NCI-H345 (cell line): Measurements from ENCODE around the gene PACRG.

Experiments used
- DNase-seq: peaks from one replicate; lab custom pipeline; 2025; lab: John Stamatoyannopoulos, UW

PACRG gene

GRCh38 chr6:163137398-163137881 lies 409.7 kb downstream of the PACRG start:
- no peak for DNase-seq

DNA sequence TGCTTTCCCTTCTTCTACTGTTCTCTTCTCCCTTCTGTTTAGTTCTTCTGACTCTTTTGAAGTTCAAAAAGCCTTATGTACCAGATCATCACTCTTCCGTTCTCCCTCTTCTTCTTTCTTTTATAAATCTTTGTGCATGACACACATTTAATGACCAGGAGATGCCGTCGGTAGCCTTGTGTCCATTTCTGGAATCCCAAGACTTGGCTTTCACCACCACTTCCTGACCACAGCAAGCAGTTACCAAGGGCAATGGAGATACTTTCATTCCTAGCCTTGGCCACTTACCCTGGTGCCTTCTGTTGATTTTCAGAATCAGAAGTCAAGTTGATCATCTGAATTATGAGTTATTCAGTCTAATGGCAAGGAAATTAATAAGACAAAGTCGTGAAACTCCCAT lies 418.3 kb downstream of the PACRG start:
- no peak for DNase-seq

DNA sequence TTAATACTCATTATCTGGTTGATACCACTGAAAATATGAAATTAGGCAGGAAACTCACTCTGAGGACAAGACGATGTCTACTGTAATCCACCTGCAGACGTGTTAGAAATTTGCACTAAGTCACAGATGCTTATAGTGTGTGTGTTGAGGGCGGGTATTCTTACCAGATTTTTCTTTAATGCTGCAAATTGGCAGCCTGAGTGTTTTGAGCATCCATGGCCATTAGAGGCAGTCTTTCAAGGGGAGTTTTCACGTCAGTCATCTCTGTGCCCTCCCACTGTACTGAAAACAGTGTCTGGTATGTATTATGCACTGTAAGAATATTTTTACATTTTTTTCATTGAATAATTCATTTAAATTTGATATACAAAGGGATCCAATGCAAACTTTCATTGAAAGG lies 420.2 kb downstream of the PACRG start:
- DNase-seq = no peak

GRCh38 chr6:163148451-163149278 lies 420.9 kb downstream of the PACRG start:
- no peak for DNase-seq

DNA sequence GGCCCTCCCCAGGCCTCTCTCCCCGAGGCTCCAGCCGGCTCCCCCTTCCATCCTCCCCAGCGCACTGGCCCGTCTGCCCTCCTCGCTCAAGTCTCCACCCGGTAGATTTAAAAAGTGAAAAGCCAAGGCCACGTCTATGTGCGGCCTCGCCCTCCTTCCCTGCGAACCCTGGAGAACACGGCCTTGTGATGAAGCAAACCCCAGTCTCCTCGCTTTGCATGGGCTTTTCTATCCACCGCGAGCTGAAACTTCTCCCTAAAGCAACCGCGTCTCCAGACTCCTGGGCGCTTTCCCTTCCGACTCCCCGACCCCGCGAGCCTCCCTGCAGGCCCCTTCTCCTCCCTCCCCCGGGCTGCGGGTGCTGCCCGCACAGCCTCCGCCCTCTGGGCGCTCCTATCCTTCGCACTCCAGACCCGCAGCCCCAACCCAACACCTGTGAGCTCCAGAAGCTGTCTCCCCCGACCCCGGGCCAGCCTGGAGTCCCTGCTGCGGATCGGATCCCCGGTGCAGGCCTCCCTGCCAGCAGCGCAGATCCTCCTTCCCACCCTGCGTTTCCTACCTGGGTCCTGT lies 421.6 kb downstream of the PACRG start:
- no peak for DNase-seq

DNA sequence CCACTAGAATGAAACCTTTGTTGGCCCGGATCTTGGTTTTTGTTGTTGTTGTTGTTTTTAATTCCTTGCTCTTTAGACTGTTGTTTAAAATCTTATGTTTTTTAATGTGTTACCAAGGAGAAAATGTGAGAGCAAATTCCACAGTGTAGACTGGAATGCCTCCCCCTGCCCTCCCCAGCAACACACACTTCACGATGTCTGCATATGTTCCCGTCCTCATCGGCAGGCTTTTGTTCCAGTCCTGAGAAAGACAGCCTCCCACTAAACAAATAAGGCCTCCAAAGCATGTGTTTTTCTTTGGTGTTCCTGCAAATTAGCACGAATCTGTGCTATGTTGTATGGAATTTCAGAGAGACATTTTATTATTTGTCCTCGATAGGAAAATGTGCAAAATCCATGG lies 423.4 kb downstream of the PACRG start:
- no peak for DNase-seq

- DNase-seq = no peak
These were observed 424.9 kb downstream of the PACRG start for GRCh38 chr6:163152701-163153100.

DNA sequence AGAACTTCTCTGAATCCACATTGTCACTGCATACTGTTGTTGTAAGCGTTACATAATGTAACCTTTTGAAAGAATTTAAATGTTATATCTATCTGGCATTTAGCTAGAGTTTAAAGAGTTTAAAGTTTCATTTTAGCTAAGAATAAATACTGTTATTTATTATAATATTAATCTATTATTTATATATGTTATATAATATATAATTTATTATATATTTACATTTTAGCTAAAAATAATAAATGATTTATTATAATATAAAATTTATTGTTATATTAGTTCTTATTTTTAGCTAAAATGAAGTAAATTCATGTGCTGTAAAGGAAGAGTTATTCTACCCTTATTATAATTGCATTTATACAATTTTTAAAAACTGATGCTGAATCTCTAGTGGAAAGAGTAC lies 431.3 kb downstream of the PACRG start:
- no peak for DNase-seq

DNA sequence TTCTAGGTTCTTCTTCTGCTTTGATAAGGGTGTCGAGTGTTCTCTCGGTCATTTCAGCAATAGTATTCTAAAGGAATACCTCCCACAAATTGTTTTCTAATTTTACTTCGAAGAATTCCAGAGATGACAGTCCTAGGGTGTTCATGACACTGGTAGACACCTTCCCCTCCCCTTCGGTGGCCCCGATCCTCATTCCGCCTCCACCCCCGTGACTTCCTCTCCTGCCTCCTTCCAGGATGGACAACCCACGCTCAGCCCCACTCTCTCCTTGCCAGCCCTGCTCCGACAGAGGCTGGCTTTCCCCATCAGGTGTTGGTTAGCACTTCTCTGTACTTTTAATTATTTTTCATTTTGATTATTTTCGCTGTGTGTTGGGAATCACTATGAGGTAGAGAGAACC lies 431.9 kb downstream of the PACRG start:
- no peak for DNase-seq

DNA sequence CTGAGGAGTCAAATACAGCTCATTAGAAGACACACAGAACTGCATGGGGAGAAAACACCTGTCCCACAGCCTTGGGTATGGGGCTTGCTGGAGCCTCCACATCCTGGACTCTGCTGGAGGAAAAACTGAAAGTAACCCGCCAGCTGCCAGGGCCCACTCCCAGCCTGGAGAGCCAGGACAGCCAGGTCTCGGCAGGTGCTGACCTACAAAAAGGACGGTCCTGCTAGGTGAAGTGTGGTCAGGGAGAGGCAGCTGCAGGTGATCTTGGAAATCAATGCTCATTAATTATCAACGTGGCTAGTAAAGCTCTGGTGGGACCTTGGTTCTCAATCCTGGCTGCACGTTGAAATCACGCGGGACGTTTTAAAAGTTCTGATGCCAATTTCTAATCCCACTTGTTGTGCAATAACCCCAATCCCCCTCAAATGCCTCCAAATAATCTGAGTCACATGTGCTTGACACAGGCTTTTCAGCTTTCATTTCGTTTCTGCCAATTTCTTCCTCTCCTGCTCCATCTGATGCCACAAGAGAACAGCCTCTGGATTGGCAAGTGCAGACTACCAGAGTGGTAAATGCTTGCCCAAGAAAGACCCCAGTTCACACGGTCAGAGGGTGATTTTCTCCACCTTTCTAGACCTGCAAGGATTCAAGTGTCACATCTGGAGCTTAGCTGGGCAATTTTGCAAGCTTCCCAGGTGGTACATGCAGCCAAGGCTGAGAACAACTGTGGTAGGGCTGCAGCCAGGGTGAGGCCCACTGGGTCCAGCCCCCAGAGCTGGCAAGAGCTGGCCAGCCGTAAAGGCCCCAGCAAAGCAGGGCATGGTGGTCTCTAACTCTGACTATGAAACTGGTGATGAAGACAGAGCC lies 434.5 kb downstream of the PACRG start:
- DNase-seq = no peak

DNA sequence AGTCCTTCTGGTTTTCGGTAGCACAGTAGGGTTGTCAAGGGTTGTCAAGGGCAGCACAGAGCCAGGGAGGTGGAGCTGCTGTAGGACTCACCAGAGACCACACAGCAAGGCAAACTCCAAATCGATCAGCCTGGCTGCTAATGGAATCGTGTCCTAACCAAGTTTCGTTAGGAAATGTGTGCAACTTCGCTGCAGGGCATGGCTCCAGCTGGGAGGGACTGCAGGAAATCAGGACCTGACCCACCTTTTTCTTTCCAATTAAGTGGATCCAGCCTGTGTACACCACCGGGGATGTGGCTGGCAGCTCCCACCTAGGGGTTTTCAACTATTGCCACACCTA lies 435.1 kb downstream of the PACRG start:
- no peak for DNase-seq

- DNase-seq = no peak
These were observed 436.6 kb downstream of the PACRG start for GRCh38 chr6:163164175-163164900.

DNA sequence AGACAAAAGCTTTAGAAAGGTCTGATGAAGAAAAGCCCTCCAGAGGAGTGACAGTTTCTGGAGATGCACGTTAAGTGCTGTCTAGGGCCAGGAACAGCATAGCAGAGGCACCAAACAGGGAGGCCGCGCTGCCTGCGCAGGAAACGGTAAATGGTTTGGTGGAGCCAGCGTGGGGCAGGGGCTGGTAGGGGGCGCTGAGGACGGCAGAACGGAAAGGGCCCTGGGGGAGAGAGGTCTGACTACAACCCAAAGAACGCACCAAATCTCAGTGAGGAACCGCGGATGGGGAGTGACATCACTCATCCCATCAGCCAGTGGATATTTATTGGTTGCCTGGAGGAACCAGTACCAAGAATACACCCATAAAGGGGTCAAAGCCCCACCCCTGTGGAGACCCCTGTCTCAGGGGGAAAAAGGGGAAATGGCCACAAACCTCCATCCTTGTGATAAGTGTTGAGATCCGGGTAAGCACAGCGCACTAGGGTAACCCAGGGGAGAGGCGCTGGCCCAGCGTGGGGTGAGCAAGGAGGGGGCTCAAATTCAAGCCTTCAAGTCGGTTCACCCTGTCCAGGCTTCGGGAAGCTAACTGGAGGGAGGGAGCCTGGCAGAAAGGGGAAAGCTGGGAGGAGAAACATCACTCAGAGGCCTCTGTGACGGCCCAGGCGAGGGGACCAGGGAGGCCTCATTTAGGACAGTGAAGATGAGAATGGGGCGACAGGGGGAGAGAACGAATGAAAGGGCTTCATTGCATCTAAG lies 437.6 kb downstream of the PACRG start:
- no peak for DNase-seq

GRCh38 chr6:163165922-163166321 lies 438.1 kb downstream of the PACRG start:
- DNase-seq = no peak

DNA sequence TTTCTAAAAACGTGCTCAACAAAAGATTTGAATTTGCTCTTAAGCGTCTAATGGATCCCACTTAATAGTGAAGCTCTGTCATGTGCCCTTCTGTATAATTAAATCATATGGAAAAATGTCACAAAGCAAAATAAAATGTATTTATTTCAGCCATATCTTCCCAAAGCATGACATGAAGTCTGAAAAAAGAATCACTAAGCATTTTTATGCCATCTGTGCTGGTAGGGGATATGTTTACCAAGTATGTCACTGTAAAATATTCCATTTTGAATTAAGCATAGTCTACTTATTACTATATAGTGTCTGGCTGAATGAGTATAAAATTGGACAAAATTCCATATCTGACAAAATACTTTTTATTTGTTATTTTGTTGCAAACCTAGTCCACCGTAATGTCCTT lies 438.7 kb downstream of the PACRG start:
- no peak for DNase-seq

DNA sequence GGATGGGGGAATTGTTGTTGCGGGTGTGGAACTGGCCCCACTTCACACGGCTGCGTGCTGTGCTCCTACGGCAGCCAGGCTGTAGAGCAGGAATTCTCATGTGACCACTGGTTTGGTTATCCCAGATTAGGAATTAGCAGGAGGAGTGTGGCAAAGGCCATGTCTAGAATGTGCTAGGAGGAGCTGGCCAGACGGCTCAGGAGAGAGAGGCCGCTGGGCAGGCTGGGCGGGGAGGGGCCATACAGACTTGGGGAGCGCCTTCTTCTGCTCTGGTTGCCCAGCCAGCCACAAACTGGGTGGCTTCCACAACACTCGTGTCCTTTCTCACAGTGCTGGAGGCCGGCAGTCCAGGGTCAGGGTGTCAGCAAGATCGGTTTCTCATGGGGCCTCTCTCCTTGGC lies 441.7 kb downstream of the PACRG start:
- DNase-seq = no peak

GRCh38 chr6:163170294-163170883 lies 442.6 kb downstream of the PACRG start:
- no peak for DNase-seq

DNA sequence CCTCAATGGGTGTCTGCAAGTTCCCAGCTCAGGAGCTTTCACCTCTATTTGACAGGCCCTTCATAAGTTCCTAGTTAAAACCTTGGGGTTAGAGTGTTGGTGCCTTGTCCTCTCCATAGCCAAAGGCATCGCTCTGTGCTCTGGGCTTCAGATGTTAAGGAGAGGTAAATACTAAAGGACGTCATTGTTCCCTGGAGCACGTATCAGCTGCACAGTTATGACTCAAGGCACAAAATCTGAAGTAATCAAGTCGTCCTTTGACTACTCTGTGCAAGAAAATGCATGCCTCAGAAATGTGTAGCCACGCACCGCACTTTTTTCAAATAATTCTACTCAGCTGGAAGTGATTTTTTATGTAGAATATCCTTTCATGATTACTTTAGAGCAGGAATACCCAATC lies 446.0 kb downstream of the PACRG start:
- no peak for DNase-seq

DNA sequence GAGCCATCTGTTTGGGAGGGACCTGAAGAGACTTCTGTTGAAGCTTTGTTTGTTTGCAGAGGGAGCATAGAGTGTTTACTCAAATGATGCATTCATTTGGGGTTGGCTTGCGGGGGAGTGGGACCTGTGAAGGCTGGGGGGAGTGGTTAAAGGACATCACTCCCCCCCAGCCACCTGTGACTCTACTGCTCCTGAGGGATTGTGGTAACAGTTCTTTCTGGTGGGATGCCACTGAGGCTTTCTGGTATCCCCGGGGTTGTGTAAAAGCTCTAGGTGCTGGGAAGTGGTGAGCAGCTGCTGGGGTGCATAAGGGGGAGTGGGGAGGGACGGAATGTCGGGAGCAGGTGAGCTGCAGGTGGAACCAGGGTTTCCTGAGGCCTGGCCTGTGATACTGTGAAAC lies 447.5 kb downstream of the PACRG start:
- DNase-seq = no peak

GRCh38 chr6:163176097-163176496 lies 448.3 kb downstream of the PACRG start:
- DNase-seq = no peak

GRCh38 chr6:163177007-163177406 lies 449.2 kb downstream of the PACRG start:
- no peak for DNase-seq
